Measurements from ENCODE around the gene SAMD4A.

Gene SAMD4A

DNA sequence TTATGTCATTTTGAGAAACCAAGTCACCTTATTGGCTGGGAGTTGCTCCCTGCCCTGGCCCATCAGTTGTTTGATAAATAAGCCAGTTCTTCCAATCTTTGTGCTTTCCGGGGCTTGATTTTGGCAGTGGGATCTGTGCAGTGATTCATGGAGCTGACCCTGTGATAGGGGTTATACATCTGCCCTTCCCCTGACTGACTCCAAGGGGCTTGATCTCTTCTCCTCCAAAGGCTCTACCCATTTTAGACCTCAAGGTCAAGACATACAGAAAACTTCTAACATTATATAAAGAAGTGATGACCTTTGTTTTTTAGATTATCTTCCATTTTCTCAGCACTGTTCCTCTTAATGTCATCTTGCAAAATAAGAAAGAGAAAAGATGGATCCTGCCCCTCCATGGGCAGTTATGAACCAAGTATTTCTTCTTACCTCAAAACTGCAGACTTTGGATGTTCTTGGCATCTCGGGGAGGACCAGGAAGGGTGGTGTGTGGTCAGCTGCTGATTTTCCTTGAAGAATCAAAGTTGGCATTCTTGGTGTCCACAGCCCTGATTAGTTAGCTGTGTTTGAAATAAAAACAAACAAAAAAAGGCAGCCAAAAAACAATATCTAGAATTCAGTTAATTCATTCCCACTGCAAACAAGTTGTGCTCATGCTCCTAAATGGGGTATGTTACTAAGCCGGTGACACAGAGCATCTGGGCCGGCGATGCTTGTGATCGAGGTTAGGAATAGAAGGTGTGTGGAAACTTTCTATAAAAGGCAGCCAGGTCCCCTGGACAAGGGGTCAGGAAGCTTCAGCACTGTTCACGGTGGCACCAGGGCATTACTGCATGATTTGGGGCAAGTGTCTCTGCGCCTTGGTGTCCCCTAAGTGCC is 120.2 kb downstream of the SAMD4A start:
- no peak for DNase-seq

DNA sequence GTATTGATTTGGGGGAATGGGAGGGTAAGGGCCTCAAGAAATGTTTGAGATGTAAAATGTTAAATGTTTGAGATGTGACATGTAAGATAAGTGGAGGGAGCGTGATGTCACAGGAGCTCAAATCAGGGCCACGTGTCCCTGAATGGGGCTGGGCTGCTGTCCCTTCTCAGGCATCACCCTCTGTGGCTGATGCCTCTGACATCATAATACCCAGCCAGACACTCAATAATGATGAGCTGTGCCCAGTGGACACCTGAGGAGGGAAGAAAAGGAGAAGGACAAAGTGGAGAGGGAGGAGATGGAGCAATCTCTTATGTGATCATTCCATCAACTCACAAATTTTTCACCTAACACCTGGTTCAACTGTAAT is 120.8 kb downstream of the SAMD4A start:
- no peak for DNase-seq

DNA sequence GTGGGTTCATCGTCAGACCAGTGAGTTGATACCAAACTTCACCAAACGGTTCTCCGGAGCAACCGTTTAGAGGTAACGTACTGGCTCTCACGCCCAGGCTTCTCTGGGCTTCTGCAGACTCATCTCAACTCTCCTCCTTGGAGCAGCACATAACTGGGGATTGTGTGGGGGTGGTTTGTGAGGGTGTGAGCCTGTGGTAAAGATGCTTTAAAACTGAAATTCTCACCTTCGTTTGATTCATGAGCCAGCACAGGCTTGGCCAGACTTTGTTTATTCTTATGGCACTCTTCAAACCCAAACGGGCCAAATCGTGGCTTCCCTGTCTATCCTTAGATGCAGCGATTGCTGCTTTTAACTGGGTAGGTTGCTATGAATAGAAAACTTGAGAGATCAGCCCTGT is 121.3 kb downstream of the SAMD4A start:
- peak in 1 of 5 donors; percentile 43 for DNase-seq

DNA sequence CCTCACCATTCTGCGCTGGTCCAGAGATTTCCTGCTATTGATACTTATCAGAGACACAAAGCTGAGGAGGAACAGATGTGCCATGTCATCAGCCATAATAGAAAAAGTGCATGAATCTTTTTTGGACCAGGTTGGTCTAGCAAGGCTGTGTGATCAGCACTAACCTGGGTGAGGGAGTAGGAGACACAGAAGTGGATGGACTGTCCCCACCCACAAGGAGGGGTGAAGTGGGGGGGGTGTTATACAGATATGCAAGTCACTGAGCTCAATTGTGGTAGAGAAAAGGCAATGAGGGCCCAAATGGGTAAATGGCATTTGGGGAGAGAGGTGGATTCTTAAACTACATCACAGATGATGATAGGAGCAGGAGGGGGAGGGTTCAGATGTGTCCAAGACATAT is 123.0 kb downstream of the SAMD4A start:
- no peak for DNase-seq

DNA sequence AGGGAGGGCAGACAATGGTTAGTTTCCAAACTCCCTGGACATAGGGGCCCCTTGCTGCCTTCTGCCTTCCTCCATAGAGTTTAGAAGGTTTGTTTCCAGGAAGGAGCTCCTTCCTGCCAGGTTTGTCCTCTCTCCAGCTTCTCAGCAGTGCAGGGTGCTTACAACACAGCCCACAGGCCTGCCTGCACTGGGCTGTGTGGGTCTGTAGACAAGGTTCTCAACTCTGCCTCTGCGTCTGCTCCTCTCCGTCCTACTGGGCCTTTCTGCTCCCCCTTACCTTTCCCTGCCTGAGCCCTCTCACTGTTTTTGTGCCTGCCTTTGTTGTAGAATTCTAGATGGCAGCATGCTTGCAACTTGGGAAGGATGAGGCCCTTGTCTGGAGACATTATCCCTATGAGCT is 124.0 kb downstream of the SAMD4A start:
- DNase-seq: no peak

DNA sequence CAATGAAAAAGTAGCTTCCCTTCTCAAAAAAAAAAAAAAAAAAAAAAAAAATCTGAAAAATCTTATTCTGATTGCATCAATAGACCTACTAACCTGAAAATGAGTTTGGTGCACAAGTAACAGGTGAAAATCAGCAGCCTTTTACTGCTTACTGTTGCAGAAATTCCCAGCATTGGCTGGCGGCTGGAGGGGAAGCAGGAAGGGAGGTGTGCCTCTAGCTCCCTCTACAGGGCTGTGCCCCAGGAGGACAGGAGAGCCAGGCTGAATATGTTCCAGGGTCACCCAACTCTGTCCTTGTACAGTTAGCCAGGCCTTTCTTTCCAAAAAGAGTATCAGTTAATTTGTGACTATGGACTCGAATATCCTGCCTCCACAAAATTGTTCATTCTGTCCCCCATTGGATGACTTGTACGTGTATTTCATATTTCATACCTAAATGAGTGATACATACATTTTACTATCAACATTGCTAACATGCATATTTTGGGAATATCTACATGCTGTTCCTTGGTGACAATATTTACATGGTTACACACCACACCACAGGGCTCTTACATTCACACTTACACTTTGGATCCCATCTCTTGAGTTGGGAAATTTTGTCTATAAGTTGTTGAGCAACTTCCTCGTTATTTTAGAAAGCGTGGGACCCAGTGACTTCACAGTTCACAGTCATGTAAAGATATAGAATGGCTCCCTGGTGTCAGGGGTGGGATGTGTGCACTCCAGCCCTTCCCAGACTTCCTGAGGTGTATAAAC is 124.8 kb downstream of the SAMD4A start:
- peak in 3 of 5 donors; percentile 29 to 62 (median 34) for DNase-seq

DNA sequence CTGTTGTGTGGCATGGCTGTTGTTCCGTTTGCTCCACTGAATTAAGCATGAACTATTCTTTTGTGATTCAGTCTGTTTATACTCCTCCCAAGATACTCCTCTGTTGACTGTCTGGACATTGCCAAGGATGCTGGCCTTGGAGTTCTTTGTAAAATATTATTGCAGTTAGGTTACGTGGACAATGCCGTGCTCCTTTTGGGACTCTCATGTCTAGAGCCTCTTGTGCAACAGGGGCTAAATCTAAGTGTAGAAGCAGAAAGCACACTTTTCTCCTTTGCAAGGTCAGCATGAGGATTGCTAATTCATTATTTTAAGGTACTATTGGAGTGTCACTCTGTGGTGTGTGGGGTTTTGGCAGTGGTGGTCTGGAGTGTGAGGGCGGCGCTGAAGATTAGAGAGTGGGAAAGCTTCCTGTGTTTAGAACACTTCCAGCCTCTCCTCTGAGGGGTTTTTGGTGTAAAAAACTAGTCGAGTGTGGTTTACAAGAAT is 125.4 kb downstream of the SAMD4A start:
- no peak for DNase-seq

DNA sequence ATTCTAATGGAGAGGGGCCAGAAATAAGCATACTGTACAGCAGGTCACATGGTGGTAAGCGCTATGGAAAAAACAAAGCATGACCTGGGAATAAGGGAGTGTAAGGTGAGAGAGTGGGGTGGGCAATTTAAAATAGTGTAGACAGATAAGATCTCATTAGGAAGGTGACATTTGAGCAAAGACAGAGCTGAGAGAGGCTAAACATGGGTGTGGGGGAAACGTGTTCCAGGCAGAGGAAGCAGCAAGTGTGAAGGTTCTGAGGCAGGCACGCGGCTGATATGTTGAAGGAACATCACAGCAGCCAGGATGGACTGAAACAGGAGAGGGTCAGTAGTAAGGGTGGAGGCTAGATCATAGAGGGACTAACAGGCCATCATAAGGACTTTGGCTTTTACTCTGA is 126.8 kb downstream of the SAMD4A start:
- DNase-seq: no peak

DNA sequence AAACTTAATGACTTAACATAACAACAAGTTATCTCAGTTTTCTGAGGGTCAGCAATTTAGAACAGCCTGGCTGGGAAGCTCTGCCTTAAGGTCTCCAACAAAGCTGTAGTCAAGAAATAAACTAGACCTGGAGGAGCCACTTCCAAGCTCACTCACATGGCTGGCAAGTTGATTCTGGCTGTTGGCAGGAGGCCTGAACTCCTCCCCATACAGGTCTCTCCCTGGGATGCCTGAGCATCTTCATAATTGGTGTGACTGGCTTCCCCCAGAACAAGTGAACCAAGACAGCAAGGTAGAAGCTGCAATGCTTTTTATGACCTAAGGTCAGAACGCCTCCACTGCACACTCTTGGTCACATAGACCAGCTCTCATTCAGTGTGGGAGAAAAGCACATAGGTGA is 128.3 kb downstream of the SAMD4A start:
- no peak for DNase-seq

DNA sequence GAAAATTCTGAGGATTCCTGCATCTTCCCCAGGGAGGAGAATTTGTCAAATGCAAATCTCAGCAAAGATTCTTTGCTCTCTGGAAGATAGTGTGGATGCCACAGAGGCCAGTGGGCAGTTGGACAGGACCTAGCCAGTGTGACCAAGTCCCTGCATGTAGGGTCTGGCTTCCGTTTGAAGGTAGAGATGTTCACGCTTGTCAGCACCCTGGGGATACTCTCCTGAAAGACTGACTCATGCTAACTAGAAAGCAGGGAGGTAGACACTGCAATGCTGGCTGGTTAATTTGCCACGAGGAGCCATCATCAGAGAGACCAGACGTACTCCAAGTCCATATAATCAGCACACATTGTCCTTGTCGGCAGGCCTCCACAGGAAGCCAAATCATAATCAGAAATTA is 130.1 kb downstream of the SAMD4A start:
- no peak for DNase-seq

DNA sequence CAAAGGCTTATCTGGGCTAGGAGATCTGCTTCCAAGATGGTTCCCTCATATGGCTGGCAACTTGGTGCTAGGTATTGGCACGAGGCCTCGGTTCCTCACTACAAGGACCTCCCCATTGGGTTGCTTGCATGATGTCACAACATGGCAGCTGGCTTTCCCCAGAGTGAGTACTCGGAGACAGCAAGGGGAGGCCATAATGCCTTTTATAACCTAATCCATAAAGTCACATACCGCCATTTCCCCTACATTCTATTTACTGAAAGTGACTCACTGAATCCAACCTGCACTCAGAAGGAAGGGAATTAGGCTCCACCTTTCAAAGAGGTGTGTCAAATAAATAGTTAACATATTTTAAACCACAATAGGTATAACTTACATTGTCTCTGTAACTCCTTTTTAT is 130.9 kb downstream of the SAMD4A start:
- DNase-seq: no peak

DNA sequence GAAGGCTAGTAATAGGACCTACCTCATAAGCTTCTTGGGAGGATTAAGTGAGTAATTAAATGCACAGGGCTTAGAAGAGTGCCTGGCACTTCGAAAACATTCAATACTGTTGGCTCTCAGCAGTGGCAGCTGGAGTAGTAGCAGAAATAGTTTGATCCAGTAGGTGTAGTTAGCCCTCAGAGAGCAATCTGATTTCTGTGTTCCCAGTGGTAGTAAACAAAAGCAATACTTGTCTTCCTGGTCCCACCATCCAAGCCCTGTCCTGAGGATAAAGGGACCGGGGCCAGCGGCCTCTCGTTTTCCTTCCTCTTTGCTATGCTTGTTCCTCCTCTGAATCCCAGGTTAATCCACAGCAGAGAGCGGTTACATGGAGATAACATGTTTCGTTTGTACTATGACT is 131.6 kb downstream of the SAMD4A start:
- no peak for DNase-seq

DNA sequence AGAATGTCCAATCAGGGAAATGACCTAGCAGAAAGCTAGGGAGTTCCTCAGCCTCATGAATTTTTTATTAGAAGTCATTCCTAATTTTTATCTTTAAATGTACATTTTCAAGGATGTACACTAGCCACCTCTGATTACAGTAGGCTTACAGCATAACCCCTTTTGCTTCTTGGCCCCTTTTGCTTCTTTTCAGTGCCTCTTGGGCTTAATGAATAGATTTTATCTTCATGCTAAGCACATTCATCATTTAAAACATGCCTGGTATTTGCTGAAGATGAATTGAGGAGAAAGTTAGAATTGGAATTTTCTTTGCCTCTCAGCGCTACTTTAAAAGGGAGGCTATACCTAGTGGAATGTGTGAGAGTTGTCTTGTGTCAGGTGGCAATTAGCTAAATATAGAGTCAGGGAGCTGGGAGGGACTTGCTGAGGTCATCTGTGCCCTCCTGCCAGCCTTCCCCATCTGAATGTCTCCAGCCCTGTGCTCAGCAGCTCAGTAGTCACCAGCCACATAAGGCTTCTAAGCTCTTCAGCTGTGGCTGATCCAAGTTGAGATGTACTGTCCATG is 132.1 kb downstream of the SAMD4A start:
- DNase-seq: no peak

DNA sequence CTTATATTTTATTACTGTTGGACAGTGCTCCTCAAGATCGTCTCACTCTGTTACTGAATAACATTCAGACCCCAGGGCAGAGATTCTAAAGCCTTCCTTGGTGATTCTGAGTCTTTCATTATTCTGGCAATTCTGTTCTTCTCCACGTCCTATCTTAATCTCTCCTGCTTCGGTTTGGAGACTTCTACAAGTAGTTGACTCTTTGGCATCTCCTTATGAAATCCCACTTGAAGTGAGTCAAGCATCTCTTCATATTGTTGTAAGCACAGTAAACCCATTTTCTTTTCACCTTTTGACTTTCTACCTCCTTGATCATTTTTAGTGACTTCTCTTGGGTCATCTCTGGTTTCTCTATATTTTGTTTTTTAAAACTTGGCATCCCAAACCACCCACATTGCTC is 132.8 kb downstream of the SAMD4A start:
- no peak for DNase-seq

DNA sequence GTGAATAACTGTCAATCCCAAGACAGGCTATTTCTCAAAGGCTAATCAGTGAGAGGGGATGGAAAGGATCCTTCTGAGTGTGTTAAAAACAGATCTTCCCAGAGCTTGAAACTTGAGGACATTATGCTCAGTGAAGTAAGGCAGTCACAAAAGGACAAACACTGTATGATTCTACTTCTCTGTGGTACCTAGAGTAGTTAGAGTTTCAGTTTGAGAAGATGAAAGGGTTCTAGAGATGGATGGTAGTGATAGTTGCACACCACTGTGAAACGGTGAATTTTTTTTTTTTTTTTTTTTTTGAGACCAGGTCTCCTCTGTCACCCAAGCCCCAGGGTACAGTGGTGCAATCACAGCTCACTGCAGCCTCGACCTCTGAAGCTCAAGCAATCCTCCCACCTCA is 133.8 kb downstream of the SAMD4A start:
- peak in 1 of 5 donors; percentile 57 for DNase-seq

DNA sequence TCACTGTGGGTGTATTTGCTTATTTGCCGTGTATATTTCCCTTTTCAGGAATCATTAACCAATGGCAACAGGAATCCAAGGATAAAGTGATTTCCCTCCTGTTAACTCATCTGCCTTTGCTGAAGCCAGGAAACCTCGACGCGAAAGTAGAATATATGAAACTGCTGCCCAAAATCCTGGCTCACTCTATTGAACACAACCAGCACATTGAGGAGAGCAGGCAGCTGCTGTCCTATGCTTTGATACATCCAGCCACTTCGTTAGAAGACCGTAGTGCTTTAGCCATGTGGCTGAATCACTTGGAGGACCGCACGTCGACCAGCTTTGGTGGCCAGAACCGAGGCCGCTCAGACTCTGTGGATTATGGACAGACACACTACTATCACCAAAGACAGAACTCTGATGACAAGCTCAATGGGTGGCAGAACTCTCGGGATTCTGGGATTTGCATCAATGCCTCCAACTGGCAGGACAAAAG is 135.1 kb downstream of the SAMD4A start:
- no peak for DNase-seq

DNA sequence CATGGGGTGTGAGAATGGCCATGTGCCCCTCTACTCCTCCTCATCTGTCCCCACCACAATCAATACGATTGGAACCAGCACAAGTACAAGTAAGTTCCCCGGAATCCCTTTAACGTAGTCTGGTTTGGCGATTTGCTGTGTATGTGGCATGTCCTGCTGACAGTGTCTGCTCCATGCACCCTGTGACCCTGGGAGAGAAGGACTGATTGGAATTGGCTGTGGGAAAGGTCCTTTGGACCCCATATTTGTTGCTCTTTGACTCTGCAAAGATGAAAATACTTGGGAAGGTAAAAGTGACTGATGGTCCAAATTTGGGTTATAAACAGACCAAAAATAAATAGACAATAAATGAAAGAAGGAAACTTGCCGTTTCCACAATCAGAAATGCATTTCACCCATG is 135.6 kb downstream of the SAMD4A start:
- DNase-seq: no peak

DNA sequence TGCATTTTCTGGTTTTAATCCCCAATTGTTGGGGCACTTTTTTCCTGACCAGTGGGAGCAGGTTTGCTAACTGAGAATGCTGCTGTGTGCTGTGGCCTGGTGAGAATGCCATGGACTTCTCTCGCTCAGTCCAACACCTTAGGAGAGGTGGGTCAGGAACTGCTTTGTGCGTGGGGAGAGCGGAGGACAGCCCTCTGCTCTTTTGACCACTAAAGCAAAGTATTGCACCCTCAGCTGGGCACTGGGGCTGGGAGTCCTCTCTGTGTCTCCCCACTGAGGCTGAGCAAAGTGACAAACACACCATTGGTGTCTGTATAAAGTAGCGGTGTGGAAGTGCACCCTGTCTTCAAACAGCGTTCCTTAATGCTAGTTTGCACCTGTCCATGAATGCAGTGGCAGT is 136.2 kb downstream of the SAMD4A start:
- DNase-seq: no peak

DNA sequence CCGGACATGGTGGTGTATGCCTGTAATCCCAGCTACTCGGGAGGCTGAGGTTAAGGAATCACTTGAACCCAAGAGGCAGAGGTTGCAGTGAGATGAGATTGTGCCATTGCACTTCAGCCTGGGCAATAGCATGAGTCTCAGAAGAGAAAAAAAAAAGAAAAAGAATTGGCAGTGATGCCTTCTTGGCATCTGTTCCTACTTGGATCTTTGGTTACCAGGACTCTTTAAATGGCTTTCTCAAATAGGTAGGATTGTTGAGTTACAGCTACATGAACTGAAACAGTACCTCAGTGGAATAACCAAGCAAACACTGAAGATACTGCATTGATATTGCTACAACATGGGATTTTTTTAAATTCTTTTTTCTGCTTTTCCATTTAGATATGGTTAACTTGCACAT is 136.8 kb downstream of the SAMD4A start:
- no peak for DNase-seq

DNA sequence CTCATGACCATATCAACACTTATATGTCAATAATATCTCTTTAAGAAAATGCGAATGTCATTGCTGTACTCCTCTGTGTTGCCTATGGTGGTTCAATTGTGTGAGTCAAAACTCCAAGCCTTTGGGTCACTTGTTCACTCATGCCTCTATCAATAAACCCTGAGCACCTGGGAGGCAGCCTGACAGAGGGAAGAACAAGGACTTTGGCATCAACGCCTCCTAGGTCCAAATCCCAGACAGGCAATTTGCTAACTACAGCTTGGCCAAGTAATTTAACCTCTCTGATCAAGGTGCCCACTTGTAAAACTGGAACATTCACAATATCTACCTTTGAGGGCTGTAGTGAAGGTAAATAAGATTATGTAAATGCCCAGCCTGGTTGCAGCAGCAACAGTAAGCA is 137.8 kb downstream of the SAMD4A start:
- DNase-seq: no peak

DNA sequence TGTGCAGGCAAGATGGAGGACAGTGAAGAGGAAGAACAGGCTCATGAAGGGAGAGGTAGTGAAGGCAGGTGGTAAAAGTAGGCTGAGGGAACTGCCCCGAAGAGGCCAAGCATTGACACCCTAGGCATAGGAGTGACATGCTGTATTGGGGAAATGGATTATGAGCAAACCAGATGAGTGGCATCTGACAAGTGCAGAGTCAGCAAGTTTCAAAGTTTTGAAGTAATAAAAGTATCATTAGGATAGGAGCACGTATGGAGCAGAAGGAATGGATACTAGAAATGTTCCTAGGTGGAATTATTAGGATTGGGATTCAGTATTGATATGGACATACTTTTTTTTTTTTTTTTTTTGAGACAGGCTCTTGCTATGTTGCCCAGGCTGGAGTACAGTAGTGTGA is 139.8 kb downstream of the SAMD4A start:
- no peak for DNase-seq

DNA sequence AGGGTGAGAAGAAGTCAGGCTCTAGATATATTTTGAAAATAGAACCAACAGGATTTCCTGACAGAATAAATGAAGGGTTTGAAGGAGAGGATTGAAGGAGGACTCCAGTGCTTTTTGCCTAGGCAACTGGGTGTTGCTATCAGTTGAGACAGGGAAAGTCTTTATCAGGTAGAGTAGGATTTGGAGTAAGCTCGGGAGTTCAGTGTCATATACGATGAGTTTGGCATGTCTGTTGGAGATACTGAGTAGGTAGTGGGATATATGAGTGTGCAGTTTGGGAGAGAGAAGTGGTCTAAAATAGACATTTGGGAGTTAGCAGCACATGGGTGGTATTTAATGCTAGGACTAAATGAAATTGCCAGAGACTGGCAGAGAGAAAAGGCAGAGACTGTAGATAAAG is 141.2 kb downstream of the SAMD4A start:
- no peak for DNase-seq

DNA sequence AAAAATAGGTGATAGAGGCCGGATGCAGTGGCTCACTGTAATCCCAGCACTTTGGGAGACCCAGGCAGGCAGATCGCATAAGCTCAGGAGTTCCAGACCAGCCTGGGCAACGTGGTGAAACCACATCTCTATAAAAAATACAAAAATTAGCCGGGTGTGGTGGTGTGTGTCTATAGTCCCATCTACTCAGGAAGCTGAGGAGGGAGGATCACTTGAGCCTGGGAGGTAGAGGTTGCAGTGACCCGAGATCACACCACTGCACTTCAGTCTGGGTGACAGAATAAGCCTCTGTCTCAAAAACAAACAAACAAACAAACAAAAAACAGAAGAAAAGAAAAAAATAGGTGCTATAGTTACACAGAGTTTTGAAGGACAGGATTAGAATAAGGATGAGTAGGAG is 142.1 kb downstream of the SAMD4A start:
- DNase-seq: no peak

DNA sequence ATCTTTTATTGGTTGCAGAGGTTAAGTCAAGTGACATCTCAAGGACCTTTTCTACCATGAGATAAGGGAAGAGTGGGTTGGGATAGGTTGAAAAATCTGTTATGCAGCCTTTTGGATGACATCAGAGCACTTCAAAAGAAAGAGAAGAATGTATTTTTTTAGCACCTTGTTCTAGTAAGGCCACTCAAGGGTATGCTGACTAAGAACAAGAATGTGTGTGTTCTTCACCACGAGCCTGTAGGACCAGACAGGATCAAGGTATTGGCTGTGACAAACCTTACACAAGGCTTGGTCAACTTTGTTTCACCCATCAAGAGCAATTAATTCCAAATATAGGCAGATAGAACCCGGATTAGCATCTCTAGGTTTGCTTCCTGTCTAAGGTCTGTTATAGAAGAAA is 142.5 kb downstream of the SAMD4A start:
- peak in 1 of 5 donors; percentile 57 for DNase-seq

All from T-helper 1 cell (primary cell).